Activated CD8-positive, alpha-beta memory T cell treated with anti-CD3 and anti-CD28 coated beads, Interleukin-2, amount 50 U/mL, for 1 hour (primary cell): ENCODE results near the gene NDRG2.
"Not testable (repeated sequence)": the region's sequence is repeated elsewhere in the genome, so short reads cannot be mapped to it uniquely, and the experiment has no call there.

Experiments used
- DNase-seq: peaks from one replicate; pipeline ENCODE4 v3.0.0-alpha.2; 2020; ENCODE audit errors: extremely low read depth

Gene NDRG2

DNA sequence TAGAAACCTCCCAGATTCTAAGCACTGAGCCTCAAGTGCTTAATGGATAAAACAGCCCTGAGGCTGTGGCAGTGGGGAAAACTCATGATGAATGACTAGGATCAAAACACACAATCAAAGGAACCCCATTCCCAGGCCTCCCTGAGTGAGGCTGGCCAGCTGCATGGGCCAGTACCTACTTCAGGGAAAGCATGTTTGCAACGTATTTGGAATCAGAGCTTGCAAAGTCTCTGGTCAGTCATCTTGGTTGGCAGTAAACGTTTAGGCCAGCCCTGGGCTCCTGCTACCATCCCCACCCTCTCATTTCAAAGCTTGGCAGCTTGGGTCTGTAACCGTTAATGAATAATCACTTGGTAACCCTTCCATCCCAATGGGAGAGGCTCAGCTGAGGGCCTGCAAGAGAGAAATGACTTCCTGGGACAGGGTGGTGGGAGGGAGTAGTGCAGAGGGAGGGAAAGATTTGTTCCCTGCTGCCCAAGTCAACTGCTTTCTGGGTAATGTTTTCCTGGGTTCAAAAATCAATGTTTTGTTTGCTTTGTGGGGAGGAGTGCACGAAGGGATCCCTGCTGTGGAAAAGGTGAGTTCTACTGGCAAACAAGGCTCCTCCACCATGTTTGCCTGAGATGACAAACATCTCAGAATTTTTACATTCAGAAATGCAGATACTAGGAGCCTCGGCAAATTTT lies 30.7 kb upstream of the NDRG2 start:
- DNase-seq, result no peak

DNA sequence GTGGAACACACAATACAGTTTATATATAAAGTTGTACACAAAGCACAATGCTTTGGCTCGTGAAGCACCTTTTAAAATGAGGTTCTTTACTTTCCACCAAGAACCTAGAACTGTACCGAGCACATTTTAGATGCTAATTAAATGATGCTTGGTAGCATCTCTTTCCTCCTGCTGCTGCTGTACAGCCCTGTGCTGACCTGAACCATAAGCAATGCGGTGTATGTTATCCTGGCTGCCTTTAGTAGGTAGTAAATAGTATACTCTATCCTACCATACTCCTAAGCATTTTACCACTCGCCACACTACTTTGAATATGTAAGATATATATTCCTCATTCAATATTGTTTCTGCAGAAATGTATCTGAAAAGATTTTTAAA lies 29.9 kb upstream of the NDRG2 start:
- no peak for DNase-seq

DNA sequence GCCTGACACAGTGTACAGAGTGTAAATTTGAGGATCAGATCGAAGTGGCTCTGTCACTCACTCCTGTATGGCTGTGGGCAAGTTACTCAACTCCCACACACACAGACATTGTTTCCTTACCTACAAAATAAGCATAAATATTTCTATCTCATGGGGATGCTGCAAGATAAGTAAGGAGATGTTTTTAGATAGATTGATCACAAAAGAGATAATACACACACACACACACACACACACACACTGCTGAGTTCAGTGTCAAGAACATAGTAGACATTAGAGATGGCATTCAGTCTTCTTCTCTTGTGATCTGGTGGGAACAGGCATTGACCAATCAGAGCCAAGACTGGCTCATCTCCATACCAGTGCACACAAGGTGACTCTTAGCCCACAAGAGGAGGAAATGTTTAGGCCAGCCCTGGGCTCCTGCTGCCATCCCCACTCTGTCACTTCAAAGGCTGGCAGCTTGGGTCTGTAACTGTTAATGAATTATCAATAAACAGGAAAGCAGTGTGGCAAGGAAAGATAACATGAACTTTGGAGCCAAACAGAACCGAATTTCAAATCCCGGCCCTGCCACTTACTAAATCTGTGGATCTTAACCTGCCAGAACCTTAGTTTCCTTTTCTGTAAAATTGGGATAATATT lies 29.4 kb upstream of the NDRG2 start:
- DNase-seq, result no peak

DNA sequence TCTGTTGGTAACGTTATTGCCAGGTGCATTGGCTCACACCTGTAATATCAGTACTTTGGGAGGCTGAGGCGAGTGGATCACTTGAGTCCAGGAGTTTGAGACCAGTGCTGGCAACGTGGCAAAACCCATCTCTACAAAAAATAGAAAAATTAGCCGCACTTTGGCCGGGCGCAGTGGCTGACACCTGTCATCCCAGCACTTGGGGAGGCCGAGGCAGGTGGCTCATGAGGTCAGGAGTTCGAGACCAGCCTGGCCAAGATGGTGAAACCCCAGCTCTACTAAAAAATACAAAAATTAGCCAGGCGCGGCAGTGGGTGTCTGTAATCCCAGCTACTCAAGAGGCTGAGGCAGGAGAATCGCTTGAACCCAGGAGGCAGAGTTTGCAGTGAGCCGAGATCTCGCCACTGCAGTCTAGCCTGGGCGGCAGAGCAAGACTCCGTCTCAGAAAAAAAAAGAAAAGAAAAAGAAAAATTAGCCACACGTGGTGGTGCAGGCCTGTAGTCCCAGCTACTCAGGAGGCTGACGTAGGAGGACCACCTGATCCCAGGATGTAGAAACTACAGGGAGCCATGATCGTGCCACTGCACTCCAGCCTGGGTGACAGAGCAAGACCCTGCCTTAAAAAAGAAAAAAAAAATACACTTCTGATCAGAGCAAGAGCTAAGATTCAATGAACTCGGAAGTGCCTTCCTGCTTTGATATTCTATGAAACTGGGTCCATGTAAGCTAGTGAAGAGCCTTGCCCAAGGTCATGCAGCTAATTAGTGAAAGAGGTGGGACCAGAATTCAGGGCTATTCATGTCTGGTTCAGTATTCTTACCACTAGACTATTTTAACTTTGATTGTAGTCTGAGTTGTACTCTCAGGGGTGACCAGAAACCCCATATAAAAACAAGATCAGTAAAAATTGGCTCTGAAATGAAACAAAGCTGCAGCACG lies 28.6 kb upstream of the NDRG2 start:
- no peak for DNase-seq

DNA sequence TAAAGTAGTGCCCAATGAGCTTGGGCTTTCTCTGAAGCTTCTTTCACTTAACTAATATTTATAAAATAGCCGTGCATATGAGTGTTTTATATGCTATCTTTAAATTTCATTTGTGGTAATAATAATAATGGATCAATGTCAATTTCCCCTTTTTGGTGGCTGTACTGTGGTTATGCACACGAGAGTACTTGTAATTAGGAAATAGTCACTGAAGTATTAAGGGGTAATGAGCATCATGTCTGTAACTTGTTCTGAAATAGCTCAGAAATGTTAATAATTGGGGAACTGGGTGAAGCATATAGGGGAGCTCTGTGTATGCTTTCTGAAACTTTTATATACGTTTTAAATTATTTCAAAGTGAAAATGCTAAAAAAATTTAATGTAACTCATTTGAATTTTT lies 25.7 kb upstream of the NDRG2 start:
- DNase-seq, result no peak

DNA sequence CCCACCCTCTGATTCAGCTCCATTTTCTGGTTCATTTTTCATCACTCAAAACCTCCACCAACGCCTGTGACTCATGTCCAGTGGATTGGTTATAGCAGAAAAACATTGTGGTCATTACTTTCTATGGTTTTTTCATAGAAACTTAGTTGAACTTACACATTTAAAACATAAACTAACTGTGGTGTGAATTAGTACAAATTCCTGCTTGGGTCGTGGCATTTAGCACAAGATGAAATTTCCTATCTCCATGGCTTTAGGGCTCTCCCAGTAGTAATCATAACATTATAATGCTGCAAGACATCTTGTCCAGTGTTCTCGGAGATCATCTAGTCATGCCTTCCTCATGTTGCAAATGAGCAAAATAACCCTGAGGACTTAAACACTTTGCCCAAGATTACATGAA lies 24.4 kb upstream of the NDRG2 start:
- DNase-seq, result no peak

DNA sequence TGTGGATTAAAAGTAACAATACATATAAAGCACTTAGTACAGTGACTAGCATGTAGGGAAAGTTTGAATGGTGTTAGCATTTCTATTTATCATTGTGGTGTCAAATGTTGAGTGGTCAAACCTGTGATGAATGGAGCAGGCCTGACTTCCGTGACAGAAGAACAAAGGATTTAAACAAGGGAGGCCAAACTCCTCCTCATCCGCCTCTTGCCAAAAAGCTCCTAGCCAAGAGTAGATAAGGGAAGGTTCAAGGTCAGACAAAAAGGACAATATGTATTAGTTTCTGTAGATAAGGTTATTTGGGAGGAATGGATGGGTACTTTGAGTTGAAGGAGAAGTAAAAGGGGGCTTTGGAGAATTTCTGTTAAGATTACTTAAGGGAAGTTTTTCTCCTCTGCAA lies 23.8 kb upstream of the NDRG2 start:
- no peak for DNase-seq

DNA sequence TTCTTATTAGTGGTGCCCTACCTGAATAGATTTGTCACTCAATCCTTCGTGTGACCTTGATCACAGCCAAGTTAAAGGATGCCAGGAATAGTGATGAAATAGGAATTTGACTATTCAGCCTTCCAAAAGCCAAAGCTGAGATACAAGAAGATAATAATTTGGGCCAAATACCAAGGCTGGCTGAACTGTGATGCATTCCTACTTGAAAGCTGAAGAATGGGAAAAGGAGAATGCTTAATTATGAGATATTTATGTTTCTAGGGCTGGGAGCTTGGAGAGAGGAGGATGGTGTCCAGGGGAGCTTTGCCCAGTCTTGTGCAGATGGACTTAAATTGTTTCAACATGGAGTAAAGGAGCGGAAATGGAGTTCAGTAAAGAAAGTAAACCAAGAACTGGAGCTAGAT lies 22.5 kb upstream of the NDRG2 start:
- no peak for DNase-seq

DNA sequence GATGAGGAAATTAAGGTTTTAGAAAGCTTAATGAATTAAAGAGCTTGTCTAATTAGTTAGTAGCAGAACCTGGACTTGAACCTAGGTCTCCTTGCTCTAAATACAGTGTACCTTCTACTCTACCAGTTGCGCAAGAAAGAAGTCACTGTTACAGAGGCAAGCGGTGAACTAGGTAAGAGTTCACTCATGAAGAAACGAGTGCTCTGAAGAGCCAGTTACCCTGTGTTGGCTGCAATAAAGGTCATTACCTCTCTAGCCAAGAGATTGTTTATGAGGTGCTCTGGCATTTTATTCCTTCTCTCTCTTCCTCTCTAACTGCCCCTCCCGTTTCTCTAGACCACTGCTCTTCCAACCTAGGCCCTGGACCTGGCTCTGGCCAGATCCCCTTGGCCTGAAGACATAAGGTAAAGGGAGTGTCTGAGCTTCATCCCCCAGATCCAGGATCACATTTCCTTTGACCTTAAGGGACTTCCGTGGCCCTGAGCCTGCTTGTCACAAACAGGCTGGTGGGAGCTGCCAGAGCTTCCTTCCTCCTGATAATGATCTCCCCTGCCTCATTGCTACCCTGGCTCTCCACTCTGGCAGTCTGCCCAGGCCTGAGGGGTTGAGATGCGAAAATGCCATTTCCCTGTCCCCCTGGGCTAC lies 19.2 kb upstream of the NDRG2 start:
- no peak for DNase-seq

DNA sequence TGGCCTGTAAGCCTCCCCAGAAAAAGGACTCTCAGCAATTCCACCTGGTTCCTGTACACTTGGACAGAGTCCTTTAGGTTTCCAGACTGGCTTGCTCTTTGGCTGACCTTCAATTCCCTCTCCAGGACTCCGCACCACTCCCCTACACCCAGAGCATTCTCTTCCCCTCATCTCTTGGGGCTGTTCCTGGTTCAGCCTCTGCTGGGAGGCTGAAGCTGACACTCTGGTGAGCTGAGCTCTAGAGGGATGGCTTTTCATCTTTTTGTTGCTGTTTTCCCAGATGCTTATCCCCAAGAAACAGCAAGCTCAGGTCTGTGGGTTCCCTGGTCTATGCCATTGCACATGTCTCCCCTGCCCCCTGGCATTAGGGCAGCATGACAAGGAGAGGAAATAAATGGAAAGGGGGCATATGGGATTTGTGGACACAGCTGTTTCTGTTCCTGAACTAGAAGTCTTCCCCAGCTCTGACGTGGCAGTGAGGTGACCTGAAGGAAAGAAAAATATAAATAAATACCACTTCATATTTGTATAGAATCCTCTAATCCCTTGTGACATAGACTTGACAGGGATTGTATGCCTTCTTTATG lies 18.6 kb upstream of the NDRG2 start:
- no peak for DNase-seq

DNA sequence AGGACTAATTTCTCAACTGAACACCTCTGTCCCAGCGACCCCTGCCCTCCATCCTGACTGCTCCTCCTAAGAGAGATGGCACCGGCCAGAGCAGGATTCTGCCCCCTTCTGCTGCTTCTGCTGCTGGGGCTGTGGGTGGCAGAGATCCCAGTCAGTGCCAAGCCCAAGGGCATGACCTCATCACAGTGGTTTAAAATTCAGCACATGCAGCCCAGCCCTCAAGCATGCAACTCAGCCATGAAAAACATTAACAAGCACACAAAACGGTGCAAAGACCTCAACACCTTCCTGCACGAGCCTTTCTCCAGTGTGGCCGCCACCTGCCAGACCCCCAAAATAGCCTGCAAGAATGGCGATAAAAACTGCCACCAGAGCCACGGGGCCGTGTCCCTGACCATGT lies 18.1 kb upstream of the NDRG2 start:
- no peak for DNase-seq

DNA sequence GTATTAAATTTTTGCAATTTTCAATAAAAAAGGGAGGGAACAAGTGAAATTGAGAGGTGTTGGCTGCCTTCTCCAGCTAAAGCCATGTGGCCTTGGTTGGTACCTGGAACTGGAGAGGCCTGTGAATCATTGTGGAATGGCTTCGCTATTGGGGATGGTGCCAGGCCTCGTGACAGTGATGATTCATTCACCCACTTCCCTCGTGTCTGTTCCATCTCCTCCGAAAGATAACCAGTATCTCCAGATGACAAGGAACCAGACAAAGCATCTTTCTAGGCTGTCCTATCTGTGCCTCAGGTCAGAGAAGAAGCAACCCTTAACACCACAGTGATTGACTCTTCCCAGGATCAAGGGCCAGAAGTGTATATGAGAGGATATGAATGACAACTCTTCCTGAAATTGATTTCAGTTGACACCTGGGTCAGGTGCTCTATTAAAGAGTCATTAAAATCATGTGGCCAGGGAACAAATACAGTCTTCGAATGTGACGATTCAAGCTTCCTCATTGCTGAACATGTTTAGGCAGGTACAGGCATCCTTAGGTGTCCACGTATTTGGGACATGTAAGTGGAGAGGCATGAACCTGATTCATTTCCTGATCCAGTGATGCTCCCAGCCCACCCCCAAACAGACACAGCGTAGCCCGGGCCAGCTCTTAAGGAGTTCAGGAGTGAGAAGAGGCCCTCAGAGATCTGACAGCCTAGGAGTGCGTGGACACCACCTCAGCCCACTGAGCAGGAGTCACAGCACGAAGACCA lies 17.0 kb upstream of the NDRG2 start, which contains the start of gene RNASE7:
TSS of gene RNASE7 (plus strand) at position 687 of the 758 bp plus-strand sequence. CDS start 631 bp downstream, outside the sequence.
- DNase-seq, result no peak

DNA sequence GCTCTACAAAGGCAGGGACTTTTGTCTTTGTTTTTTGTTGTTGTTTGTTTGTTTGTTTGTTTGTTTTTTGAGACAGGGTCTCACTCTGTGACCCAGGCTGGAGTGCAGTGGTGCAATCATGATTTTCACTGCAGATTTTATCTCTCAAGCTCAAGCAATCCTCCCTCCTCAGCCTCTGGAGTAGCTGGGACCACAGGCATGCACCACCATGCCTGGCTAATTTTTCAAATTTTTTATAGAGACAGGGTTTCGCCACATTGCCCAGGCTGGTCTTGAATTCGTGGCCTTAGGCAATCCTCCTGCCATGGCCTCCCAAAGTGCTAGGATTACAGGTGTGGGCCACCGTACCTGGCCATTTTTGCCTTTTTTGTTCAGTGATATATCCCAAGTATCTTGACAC lies 16.1 kb upstream of the NDRG2 start:
- DNase-seq, result not testable (repeated sequence)

DNA sequence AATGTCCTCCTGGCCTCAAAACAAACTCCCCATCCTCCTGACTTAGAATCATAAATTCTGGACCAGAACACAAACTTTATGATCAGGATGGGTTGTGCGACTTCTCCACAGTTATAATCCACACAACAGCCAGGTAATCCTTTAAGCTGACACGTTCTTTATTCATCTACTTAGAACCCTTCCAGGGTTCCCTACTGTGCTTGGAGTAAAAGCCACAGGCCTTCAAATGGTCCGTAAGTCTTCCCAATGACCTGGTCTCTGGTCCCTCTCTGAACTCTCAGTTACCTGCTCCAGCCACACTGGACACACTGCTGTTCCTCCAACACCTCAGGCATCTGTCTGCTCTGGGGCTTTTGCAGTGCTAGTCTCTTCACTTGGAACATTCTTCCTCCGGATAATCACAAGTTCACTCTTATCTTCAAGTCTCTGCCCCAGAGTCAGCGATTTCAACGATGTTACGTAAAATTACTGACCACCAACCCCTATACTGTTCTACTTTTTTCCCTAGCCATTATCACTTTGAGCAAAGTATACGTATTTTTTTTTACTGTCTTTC lies 15.6 kb upstream of the NDRG2 start:
- no peak for DNase-seq

DNA sequence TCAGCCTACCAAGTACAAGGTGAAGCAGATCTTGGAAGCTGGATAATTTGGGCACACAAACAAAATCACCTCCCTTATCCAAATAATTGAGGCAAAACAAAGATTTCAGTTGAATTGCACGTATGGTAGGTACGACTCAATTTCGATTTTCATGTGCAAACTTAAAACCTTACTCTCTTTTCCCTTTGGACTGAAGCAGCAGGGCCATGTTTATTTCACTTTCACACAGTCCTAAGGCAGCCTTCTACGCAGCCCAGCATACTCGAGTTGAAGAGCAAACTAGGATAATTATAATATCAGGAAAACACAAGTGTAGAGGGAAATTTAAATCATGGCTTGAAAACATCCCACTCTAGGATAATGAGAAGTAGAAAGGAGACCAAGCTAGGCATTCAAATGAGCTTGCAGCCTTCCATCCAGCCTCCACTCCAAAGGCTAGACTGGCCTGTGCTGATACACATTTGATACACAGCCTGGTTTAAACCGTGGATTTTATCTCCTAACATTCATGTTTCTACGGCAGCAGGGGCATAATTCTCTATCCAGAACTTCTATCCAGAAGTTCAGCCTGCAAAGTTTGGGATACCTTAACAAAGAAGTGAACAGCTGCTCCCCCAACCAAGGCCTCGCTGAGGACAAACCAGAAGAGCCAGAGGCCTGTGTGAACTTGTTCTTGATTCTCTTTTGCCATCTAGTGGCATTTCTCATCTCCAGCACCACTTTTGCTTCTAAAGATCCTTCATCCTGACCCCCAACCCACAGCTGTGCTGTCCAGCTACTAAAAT lies 14.9 kb upstream of the NDRG2 start:
- DNase-seq, result peak; percentile 10

DNA sequence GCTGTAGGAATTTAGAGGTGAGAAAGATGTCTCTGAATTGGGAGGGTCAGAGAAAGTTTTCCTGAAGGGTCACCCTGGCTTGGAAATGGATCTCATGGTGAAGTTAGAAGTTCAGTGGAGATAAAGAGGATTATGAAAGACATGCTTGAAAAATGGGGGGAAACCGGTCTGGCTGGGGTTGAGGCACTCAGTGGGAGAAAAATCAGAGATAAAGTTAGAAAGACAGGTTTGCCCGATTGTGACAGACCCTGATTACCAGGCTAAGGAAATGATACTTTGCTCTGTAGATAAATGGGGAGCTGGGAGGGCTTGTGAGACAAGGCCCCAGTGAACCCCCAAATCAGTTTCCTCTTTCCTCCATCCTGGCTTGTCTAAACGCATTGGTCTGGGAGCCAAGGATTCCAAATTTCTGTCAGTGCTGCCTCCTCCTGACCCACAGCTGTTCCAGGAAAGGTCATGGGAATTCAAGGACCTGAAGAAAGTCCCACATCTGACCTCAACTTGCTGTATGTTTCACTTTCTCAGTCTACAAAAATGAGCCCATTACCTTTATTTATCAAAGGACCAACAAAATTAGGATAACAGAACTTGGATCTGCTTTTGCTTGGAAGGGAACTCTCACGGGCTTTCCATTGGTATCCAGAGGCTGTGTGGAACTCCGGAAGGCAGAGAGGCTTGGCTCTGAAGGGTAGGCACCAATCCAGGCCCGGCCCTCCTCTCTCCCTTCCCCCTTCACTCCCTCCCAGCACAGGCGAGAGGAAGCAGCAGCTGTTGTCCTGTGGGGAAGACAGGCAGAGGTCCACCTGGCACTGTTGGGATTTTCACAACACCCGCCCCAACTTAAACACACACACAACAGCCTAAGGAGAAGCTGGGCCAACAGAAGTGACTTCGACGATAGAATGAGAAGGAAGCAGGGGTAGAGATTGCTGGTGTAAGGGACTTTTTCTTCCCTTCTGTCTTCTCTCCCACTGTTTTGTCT lies 13.9 kb upstream of the NDRG2 start:
- DNase-seq, result no peak

DNA sequence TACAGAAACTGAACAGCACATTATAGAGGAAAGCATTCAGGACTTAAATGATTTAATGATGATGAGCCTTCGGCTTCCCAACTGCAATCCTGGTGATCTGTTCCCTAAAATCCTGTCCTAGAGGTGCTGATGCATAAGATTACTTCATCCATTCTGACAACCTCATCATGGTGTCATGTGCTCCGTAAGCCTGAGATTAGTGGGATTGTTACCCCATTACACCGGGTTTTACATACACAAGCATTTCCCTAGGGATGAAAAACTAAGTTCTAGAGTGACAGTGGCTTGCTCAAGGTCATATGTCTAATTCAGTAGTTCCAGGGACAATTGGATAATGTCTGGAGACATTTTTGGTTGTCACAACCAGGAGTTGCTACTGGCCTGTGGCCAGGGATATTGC lies 12.3 kb upstream of the NDRG2 start:
- no peak for DNase-seq

DNA sequence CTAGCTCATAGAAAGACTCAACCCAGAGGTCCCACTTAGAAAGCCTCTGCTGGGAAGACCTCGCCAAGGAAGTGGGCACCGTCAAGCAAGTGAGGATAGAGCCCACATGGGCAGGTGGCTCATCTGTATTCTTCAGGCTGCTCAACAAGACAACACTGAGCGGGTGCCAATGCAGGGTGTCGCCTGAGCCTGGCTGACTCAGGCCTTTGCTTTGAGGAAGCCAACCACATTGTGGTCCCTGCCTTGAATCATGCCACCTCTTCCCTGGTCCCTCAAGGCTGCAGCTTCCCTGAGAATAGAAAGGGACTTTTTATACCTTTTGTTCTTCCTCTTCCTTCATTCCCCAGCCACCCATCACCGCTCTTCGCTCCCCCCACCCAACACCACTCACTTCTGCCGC lies 11.9 kb upstream of the NDRG2 start:
- DNase-seq, result no peak

DNA sequence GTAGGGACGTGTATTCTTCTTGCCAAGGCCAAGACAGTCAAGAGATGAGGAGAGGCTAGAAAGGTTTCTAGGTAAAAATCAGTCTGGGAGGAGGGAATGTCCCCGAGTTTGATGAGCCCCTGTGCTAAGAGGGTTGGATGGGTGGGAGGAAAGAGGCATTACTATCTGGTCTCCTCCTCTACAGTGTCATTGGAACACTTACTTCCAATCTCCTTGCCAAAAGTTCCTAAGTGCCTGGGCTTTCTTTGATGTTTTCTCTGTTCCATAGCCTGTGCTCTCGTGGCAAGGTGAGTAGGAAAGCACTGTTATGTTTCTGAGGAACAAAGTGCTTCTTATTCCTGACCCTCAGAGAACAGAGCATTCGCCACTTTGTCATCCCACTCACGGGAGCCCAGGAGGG lies 9.8 kb upstream of the NDRG2 start, which contains the start of gene RNASE13:
TSS of gene RNASE13 (minus strand) at position 101 of the 400 bp plus-strand sequence. CDS start 519 bp downstream, outside the sequence.
- no peak for DNase-seq
